AG04450 (cell line): ENCODE measurements around the gene SPRED2. TPM values are rescaled to one million over a fixed set of nuclear protein-coding genes. Genes with fewer than 3 reads are reported as not detected.

Experiments
- CTCF ChIA-PET: fragments of 300-600, 350-600 bp; formaldehyde crosslinking; extraction: SDS; loops from one replicate; lab custom pipeline; 2022; ENCODE audit warnings: antibody characterized with exemption, inconsistent platforms; lab: Charles Lee
- POLR2A ChIA-PET: fragments of 350-600 bp; formaldehyde crosslinking; extraction: SDS; loops from one replicate; lab custom pipeline; 2021; ENCODE audit warnings: antibody characterized with exemption, inconsistent platforms; lab: Yijun Ruan, JAX
- DNase-seq: peaks from one replicate; pipeline ENCODE4 v3.0.0-alpha.2; 2011; ENCODE audit warnings: low read depth, low spot score
- H3K27ac ChIP-seq: one replicate; pipeline ENCODE4 v1.5.1; 2012; ENCODE audit warnings: low read depth, low read length, control low read depth
- H3K27me3 ChIP-seq: one replicate; pipeline ENCODE4 v1.6.0; 2012; ENCODE audit warnings: low read length; ENCODE audit not compliant: control insufficient read depth, insufficient read depth
- H3K4me3 ChIP-seq: 2 replicates; pipeline ENCODE4 v1.5.1; 2011; ENCODE audit warnings: mild to moderate bottlenecking, low read depth, low read length, control low read depth
- H3K9me3 ChIP-seq: 2 replicates; pipeline ENCODE4 v1.5.1; 2012; ENCODE audit warnings: low read length; ENCODE audit not compliant: control insufficient read depth, insufficient read depth
- CTCF ChIP-seq: IDR thresholded peaks from 2 replicates; pipeline ENCODE4 v1.5.1; 2011; ENCODE audit warnings: low read depth, low read length, control low read depth, inconsistent platforms
- polyA plus RNA-seq: library from polyadenylated mRNA; depleted of rRNA; stranded (reverse); fragments of >200 nt; gene quantifications from 2 replicates; pipeline ENCODE4 v1.2.3, GENCODE V29; 2011

The SPRED2 gene
- polyA plus RNA-seq, 1 experiment = 18.6 TPM

DNA sequence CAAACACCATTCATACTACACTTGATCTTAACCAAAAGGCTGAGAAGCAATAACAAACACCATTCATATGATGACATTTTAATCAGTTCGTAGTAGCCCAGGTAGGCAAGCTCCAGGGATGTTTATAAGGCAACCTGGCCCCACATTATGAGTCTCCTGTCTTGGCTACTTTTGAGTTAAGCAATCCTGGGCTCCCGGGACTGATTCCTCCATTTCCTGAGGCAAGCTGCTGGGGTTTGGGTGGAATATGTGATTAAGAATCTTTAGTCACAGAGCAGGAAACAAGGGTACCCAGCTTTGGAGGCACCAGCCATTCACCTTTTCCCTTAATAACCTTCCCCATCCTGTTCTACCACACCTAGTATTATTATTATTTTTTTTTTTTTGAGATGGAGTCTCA, 24.5 kb upstream of the SPRED2 start:
- TF ChIP-seq CTCF = no peak
- no peak overlapping the region for H3K4me3 ChIP-seq
- H3K9me3 ChIP-seq = no peaks in the 10 kb centered on the region
- ChIA-PET CTCF (no interaction called here), POLR2A (no interaction called here)
- no peak overlapping the region for H3K27ac ChIP-seq
- peaks cover 2% of the 10 kb centered on the region for H3K27me3 ChIP-seq
- no peak for DNase-seq

DNA sequence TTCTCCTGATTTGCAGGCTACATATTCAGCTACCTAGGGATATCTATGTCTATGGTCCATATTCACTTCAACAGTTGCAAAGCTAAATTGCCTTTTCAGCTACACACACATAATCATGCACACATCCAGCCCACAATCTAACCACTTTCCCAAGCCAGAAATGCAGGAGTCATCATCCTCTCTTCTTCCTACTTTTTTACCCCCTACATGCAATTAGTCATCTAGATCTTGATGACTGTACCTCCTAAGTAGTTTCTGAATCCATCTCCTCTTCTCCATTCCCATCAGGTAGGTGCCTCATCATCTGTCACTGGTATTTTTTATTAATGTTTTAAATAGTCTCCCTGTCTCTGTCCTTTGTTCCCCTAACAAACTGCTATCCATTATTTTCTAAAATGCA, 23.7 kb upstream of the SPRED2 start:
- ChIA-PET POLR2A (no interaction called here), CTCF (no interaction called here)
- TF ChIP-seq CTCF = no peak
- no peak for DNase-seq
- Histone ChIP-seq H3K4me3 (no peak overlapping the region), H3K27me3 (peaks cover 2% of the 10 kb centered on the region), H3K27ac (no peak overlapping the region), H3K9me3 (no peaks in the 10 kb centered on the region)

GRCh38 chr2:65453916-65454315, 21.5 kb upstream of the SPRED2 start:
- no peaks in the 10 kb centered on the region for H3K9me3 ChIP-seq
- H3K27me3 ChIP-seq = peaks cover 2% of the 10 kb centered on the region
- H3K4me3 ChIP-seq = no peak overlapping the region
- ChIA-PET CTCF (no interaction called here), POLR2A (no interaction called here)
- no peak for TF ChIP-seq CTCF
- H3K27ac ChIP-seq = no peak overlapping the region
- DNase-seq = no peak

GRCh38 chr2:65452150-65452895, 19.9 kb upstream of the SPRED2 start:
- Histone ChIP-seq H3K27ac (no peak overlapping the region), H3K9me3 (no peaks in the 10 kb centered on the region), H3K4me3 (no peak overlapping the region), H3K27me3 (peaks cover 2% of the 10 kb centered on the region)
- TF ChIP-seq CTCF = no peak
- ChIA-PET POLR2A (interaction anchor here (0.6 kb wide), 1 partner anchor 20 kb away, joined by 3 read pairs; the partner anchor contains the start of gene SPRED2), CTCF (no interaction called here)
- no peak for DNase-seq

GRCh38 chr2:65450810-65451209, 18.4 kb upstream of the SPRED2 start:
- POLR2A ChIA-PET = no interaction called here
- Histone ChIP-seq H3K4me3 (no peak overlapping the region), H3K9me3 (no peaks in the 10 kb centered on the region), H3K27ac (no peak overlapping the region), H3K27me3 (peaks cover 2% of the 10 kb centered on the region)
- CTCF ChIA-PET = interaction anchor here (0.5 kb wide), 1 partner anchor 13 kb away, joined by 3 read pairs; no protein-coding TSS in a partner anchor
- TF ChIP-seq CTCF = no peak
- no peak for DNase-seq
